GM12878 (cell line): ENCODE results near the gene LIMK1. TPM values are rescaled to one million over a fixed set of nuclear protein-coding genes. Genes with fewer than 3 reads are reported as not detected.

ENCODE experiments used
- ATAC-seq: fragments of 200-7000 bp; cut with Tn5 transposase; 3 replicates; pipeline ENCODE4 v1.9.1; 2020; ENCODE audit warnings: mild to moderate bottlenecking, moderate library complexity
- BruUV-seq: library from RNA; stranded (reverse); fragments of 400-500 nt; replicated peaks from 2 replicates; lab custom pipeline; 2021; lab: Mats Ljungman, UMichigan
- CTCF ChIA-PET: fragments of 300-600 bp; sonication (Branson Sonifier 250); formaldehyde crosslinking; extraction: SDS; loops from one replicate; lab custom pipeline; 2021; ENCODE audit warnings: inconsistent platforms; lab: Yijun Ruan, JAX
- POLR2A ChIA-PET: fragments of 350-600 bp; formaldehyde crosslinking; extraction: SDS; loops from one replicate; lab custom pipeline; 2021; ENCODE audit warnings: inconsistent platforms; lab: Charles Lee
- RAD21 ChIA-PET: fragments of 300-600 bp; sonication (Branson Sonifier 250); formaldehyde crosslinking; loops from one replicate; lab custom pipeline; 2023; ENCODE audit warnings: antibody characterized with exemption; ENCODE audit not compliant: unreplicated experiment; lab: Charles Lee
- SMC1A ChIA-PET: fragments of 300-600 bp; sonication (Branson Sonifier 250); formaldehyde crosslinking; loops from one replicate; lab custom pipeline; 2023; ENCODE audit not compliant: unreplicated experiment, uncharacterized antibody; lab: Charles Lee
- DNase-seq: peaks from one replicate; pipeline ENCODE4 v3.0.0-alpha.2; 2011; ENCODE audit warnings: low read depth, low spot score
- FAIRE-seq: peaks from 3 replicates; lab custom pipeline; 2011; peaks lifted over from hg19 to GRCh38; lab: Jason Lieb, UNC
- H2AFZ ChIP-seq: 2 replicates; pipeline ENCODE4 v1.6.0; 2011; ENCODE audit warnings: low read depth, low read length, control low read depth; ENCODE audit not compliant: control insufficient read depth
- H3K27ac ChIP-seq: 2 replicates; pipeline ENCODE4 v1.5.1; 2011; ENCODE audit warnings: control low read depth; ENCODE audit not compliant: control insufficient read depth, insufficient read depth
- H3K27me3 ChIP-seq, 2 experiments: replicated peaks in 1 of 2; 2 replicates each; pipeline versions ENCODE4 v1.6.0 to v1.6.1; 2011; ENCODE audit warnings: low read length in 1 of 2; ENCODE audit not compliant: control insufficient read depth in 2 of 2, insufficient read depth in 2 of 2
- H3K36me3 ChIP-seq, 2 experiments: 2 replicates each; pipeline ENCODE4 v1.5.1; 2011; ENCODE audit warnings: low read length in 1 of 2; ENCODE audit not compliant: control insufficient read depth in 2 of 2, insufficient read depth in 2 of 2
- H3K4me1 ChIP-seq: 2 replicates; pipeline ENCODE4 v1.6.1; 2011; ENCODE audit warnings: mild to moderate bottlenecking, low read length, moderate library complexity, mixed read lengths; ENCODE audit not compliant: control insufficient read depth, insufficient read depth
- H3K4me2 ChIP-seq: 2 replicates; pipeline ENCODE4 v1.6.0; 2011; ENCODE audit warnings: control low read depth; ENCODE audit not compliant: control insufficient read depth, insufficient read depth
- H3K4me3 ChIP-seq: fragments of 200-600 bp; sonication (generic); 2 replicates; pipeline ENCODE4 v1.5.1; 2016
- H3K79me2 ChIP-seq: 2 replicates; pipeline ENCODE4 v1.6.0; 2011; ENCODE audit warnings: low read length; ENCODE audit not compliant: control insufficient read depth, insufficient read depth
- H3K9ac ChIP-seq: 2 replicates; pipeline ENCODE4 v1.8.0; 2011; ENCODE audit warnings: low read length, control low read depth, mixed read lengths; ENCODE audit not compliant: control insufficient read depth, insufficient read depth
- H3K9me3 ChIP-seq: replicated peaks from 3 replicates; pipeline ENCODE4 v1.5.1; 2011; ENCODE audit warnings: mild to moderate bottlenecking, low read length; ENCODE audit not compliant: control insufficient read depth, insufficient read depth
- H4K20me1 ChIP-seq: 2 replicates; pipeline ENCODE4 v1.6.0; 2011; ENCODE audit not compliant: control insufficient read depth, insufficient read depth
- BMI1 ChIP-seq: fragments of 450-650 bp; IDR thresholded peaks from 2 replicates; pipeline ENCODE4 v1.6.1; 2016; ENCODE audit warnings: mild to moderate bottlenecking, moderate library complexity, borderline replicate concordance
- CBX3 ChIP-seq: fragments of 200-600 bp; sonication (generic); IDR thresholded peaks from 2 replicates; pipeline ENCODE4 v1.6.1; 2016; ENCODE audit warnings: low read depth, borderline replicate concordance
- CEBPB ChIP-seq, 2 experiments: fragments of 150-350 bp in 1 of 2; IDR thresholded peaks; 2 replicates each; pipeline ENCODE4 v1.6.1; 2012 to 2014; ENCODE audit warnings: low read depth in 2 of 2, low read length in 2 of 2, borderline replicate concordance in 1 of 2, inconsistent platforms in 1 of 2
- EED ChIP-seq: sonication (generic); IDR thresholded peaks from 2 replicates; pipeline ENCODE4 v1.6.1; 2016; ENCODE audit warnings: antibody characterized with exemption, low read depth
- HDAC2 ChIP-seq: fragments of 200-600 bp; sonication (generic); IDR thresholded peaks from 2 replicates; pipeline ENCODE4 v1.6.1; 2017
- IRF4 ChIP-seq: IDR thresholded peaks from 2 replicates; pipeline ENCODE4 v1.6.1; 2011; ENCODE audit warnings: low read depth, low read length
- KDM1A ChIP-seq: fragments of 200-600 bp; sonication (generic); IDR thresholded peaks from 2 replicates; pipeline ENCODE4 v1.6.1; 2016; ENCODE audit warnings: borderline replicate concordance
- MXI1 ChIP-seq: fragments of 150-350 bp; IDR thresholded peaks from 2 replicates; pipeline ENCODE4 v1.6.1; 2011; ENCODE audit warnings: low read depth, mild to moderate bottlenecking, inconsistent platforms, low read length, improper control_type of control experiment
- NRF1 ChIP-seq: conservative IDR thresholded peaks from 2 replicates; pipeline ENCODE4 v1.6.1; 2011; ENCODE audit warnings: mild to moderate bottlenecking, low read depth, low read length, improper control_type of control experiment
- POU2F2 ChIP-seq: IDR thresholded peaks from 3 replicates; pipeline ENCODE4 v1.6.1; 2011; ENCODE audit warnings: low read depth, mild to moderate bottlenecking, low read length, borderline replicate concordance
- RAD21 ChIP-seq: IDR thresholded peaks from 2 replicates; pipeline ENCODE4 v1.6.1; 2011; ENCODE audit warnings: mild to moderate bottlenecking, low read depth, low read length, moderate library complexity; ENCODE audit not compliant: insufficient read depth
- RAD51 ChIP-seq: fragments of 450-650 bp; IDR thresholded peaks from 2 replicates; pipeline ENCODE4 v1.6.1; 2016; ENCODE audit warnings: moderate library complexity, mild to moderate bottlenecking, inconsistent platforms
- RCOR1 ChIP-seq: conservative IDR thresholded peaks from 2 replicates; pipeline ENCODE4 v1.6.1; 2012; ENCODE audit warnings: low read depth, low read length, improper control_type of control experiment
- SIX5 ChIP-seq: IDR thresholded peaks from 2 replicates; pipeline ENCODE4 v1.6.1; 2011; ENCODE audit warnings: mild to moderate bottlenecking, low read depth, low read length, moderate library complexity; ENCODE audit not compliant: severe bottlenecking
- SMAD5 ChIP-seq: IDR thresholded peaks from 2 replicates; pipeline ENCODE4 v1.6.1; 2016; ENCODE audit warnings: antibody characterized with exemption, low read depth
- SMC3 ChIP-seq: IDR thresholded peaks from 2 replicates; pipeline ENCODE4 v1.6.1; 2011; ENCODE audit warnings: low read length, improper control_type of control experiment, borderline replicate concordance
- WGBS: methylation state at CpG from one replicate; pipeline ENCODE4 v1.1.6; 2016; ENCODE audit warnings: low lambda C conversion rate; ENCODE audit not compliant: insufficient replicate concordance, insufficient coverage; ENCODE audit errors: missing lambda C conversion rate; 5-methylcytosine and 5-hydroxymethylcytosine counted together
- in situ Hi-C: fragments of 300-500 bp; cut with MboI; formaldehyde crosslinking; loops from 9 replicates; pipeline ENCODE4 v1.14.3; 2018; ENCODE audit warnings: mixed read lengths
- intact Hi-C: fragments of 100-400 bp; cut with micrococcal nuclease; formaldehyde crosslinking; loops from one replicate; pipeline ENCODE4 v1.14.2; 2022; ENCODE audit not compliant: unreplicated experiment
- polyA plus RNA-seq, 11 experiments: library from polyadenylated mRNA; depleted of rRNA in 4 of 11; unstranded in 6 of 11; stranded (reverse) in 5 of 11; fragments of >200 nt; fragmentation: Nextera tagmentation in 4 of 11; fragmentation: Illumina TruSeq in 1 of 11; extraction: Ambion mirVana in 4 of 11; extraction: Trizol in 1 of 11; gene quantifications; 1 replicate in 1 of 11; 2 replicates in 10 of 11; pipeline versions ENCODE4 v1.2.1 to v1.2.3, GENCODE V29; 2011 to 2016; ENCODE audit warnings: inconsistent platforms in 2 of 11, missing spikeins in 2 of 11, low read depth in 1 of 11
- total RNA-seq, 4 experiments: library from RNA; depleted of rRNA in 3 of 4; stranded (reverse); fragments of >200 nt in 3 of 4; fragmentation: Illumina TruSeq in 1 of 4; extraction: Trizol in 1 of 4; gene quantifications; 2 replicates each; pipeline versions ENCODE4 v1.2.1 to v1.2.3, GENCODE V29; 2013 to 2021
- TF ChIP-seq, protein P1 (sequence below): IDR thresholded peaks from 2 replicates; pipeline ENCODE4 v1.6.1; 2011; ENCODE audit warnings: borderline replicate concordance, low read depth, mild to moderate bottlenecking, moderate library complexity, mixed read lengths, low read length; ENCODE audit not compliant: insufficient read depth; ENCODE audit errors: extremely low read length

LIMK1 gene
- total and polyA plus RNA-seq, 10 of the 15 experiments (the other 5 are each of a cell fraction or from before 2014, with no cell fraction given): 0.71 to 59.4 (median 28.8) TPM

GRCh38 chr7:74084722-74085578 lies 1.3 kb downstream of the LIMK1 start:
- H3K9ac ChIP-seq: peak overlapping the region; percentile 84

More at GRCh38 chr7:74084722-74085578, 1.3 kb downstream of the LIMK1 start:
- in situ Hi-C loops (loop anchor here (10.0 kb wide), 1 partner anchor 90 kb away; the partner anchor contains the start of gene EIF4H), intact Hi-C loops (no loop called here)
- WGBS: 83% methylated on average over 5 of the region's 6 CpGs
- Histone ChIP-seq H3K27me3 (no peaks in the 10 kb centered on the region), H3K4me2 (peak overlapping the region; percentile 98), H3K4me3 (peak overlapping the region; percentile 94), H3K36me3 (peaks cover 0 to 8% of the 10 kb centered on the region in 2 experiments; a peak in 1 of 4 replicates), H3K9me3 (no peaks in the 10 kb centered on the region), H3K27ac (peak overlapping the region; percentile 63), H2AFZ (peak overlapping the region; percentile 33), H3K4me1 (peaks cover 13% of the 10 kb centered on the region), H4K20me1 (no peaks in the 10 kb centered on the region), H3K79me2 (peaks cover 5% of the 10 kb centered on the region; the same call in 1 of the 2 replicates)
- no TSS peak for BruUV-seq
- TF ChIP-seq, protein P1, sequence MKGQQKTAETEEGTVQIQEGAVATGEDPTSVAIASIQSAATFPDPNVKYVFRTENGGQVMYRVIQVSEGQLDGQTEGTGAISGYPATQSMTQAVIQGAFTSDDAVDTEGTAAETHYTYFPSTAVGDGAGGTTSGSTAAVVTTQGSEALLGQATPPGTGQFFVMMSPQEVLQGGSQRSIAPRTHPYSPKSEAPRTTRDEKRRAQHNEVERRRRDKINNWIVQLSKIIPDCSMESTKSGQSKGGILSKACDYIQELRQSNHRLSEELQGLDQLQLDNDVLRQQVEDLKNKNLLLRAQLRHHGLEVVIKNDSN: no peak
- TF ChIP-seq SIX5: no peak
- TF ChIP-seq RAD21: no peak
- no peak for TF ChIP-seq RCOR1
- no peak for TF ChIP-seq KDM1A
- no peak for TF ChIP-seq IRF4
- TF ChIP-seq RAD51: no peak
- TF ChIP-seq HDAC2: no peak
- no peak for TF ChIP-seq EED
- no peak for TF ChIP-seq CBX3
- no peak for TF ChIP-seq CEBPB (IDR thresholded peaks at IDR 0.05; ENCODE audit: borderline replicate concordance in 1 of 2, low read depth in 2 of 2, low read length in 2 of 2)
- TF ChIP-seq NRF1: no peak
- no peak for TF ChIP-seq SMC3
- TF ChIP-seq BMI1: no peak
- TF ChIP-seq POU2F2: no peak
- TF ChIP-seq SMAD5: no peak
- TF ChIP-seq MXI1: no peak
- DNase-seq (no peak), ATAC-seq (no peak), FAIRE-seq (no peak)
- ChIA-PET CTCF (interaction anchor here (0.8 kb wide), 1 partner anchor 9 kb away, joined by 3 read pairs; no protein-coding TSS in a partner anchor), RAD21 (interaction anchor here (0.7 to 1.9 kb wide), 2 partner anchors 15 to 122 kb away, joined by 4 to 12 read pairs; no protein-coding TSS in a partner anchor), POLR2A (interaction anchor here (0.5 to 0.6 kb wide), 2 partner anchors 95 to 248 kb away, joined by 3 read pairs; no protein-coding TSS in a partner anchor), SMC1A (no interaction called here)
